ENCODE measurements around the gene SRPRA.
"Not testable (repeated sequence)": the region's sequence is repeated elsewhere in the genome, so short reads cannot be mapped to it uniquely, and the experiment has no call there.

SRPRA gene, protein sequence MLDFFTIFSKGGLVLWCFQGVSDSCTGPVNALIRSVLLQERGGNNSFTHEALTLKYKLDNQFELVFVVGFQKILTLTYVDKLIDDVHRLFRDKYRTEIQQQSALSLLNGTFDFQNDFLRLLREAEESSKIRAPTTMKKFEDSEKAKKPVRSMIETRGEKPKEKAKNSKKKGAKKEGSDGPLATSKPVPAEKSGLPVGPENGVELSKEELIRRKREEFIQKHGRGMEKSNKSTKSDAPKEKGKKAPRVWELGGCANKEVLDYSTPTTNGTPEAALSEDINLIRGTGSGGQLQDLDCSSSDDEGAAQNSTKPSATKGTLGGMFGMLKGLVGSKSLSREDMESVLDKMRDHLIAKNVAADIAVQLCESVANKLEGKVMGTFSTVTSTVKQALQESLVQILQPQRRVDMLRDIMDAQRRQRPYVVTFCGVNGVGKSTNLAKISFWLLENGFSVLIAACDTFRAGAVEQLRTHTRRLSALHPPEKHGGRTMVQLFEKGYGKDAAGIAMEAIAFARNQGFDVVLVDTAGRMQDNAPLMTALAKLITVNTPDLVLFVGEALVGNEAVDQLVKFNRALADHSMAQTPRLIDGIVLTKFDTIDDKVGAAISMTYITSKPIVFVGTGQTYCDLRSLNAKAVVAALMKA

DNA sequence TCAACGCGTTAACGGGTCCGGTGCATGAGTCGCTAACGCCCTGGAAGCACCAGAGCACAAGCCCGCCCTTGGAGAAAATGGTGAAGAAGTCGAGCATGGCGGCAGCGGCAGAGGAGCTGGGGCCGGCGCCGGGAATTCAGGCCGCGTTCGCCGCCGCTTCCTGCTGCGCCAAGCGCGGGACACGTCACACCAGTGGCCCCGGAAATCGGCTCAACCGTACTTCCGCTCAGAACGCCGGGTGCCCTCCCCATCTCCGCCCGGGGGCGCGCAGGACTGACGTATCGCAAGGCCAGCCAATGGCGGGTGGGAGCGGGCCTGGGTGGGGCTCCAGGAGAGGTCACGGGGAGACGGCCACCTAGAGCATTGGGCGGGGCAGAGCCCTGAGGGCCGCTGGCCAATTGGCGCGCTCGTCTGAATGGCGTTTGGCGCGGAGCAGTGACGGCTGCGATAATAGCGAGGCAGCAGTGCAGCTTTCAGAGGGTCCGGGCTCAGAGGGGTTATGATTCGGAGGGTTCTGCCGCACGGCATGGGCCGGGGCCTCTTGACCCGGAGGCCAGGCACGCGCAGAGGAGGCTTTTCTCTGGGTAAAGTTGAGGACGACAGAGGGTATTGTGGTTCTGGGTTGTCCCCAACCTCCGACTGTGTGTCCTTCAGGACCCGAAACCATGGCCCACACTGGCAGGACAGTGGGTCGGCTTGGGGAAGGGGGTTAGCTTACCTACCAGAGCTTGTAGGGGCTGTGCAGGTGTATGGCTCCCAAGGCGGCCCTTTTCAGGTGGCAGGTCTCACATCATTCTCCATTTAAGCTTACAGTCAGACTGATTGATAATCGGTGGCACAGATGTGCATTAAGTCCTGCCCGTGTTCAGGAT lies at the start of gene SRPRA, which contains the start of gene FOXRED1:
Gene SRPRA, minus strand, starts transcription at position 188 of the 872 bp plus-strand sequence. Its CDS starts 91 bp downstream, at position 97.
Gene FOXRED1, plus strand, starts transcription at position 447 of the 872 bp plus-strand sequence. Its CDS starts 53 bp downstream, at position 500.
- DNase-seq (ENCODE audit: low read depth) = peak; percentile 98

DNA sequence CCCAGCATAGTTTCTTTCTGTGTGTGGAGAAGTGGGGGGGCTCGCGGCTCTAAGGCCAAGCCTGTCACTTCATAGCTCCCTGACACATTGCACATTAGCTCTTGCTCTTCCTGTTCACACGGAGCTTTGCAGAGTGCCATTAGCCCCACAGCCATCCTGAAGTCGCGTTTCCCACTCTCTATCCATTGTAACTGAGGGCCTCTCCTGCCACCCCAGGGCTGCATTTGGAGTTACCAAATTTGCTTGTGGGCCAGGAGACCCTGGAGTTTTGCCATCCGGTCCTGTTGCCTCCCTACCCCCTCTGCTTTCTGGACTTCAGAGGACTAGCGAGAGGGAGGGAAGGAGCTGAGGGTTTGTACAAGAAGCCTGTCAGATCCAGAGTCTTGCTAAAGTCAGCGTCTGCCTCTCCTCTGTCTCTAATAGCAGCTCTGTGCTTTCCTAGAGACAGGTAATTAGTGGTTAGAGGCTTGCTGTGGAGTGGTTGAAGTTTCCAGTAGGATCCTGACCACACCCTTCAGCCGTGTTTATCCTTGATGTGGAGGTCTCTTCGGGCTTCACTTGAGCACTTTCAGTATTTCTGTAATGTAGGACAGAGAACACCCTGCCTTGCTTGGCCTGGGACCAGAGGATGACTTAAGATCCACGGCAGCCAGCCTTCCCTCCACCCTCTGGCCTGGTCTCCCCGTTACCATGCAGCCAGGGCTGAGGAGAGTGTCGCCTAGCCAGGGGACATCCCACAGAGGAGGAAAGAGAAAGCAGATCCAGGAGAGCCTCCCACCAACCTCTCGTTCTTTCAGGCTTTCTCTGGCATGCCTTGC lies 49.3 kb upstream of the SRPRA start:
- DNase-seq (ENCODE audit: low read depth) = peak; percentile 76

DNA sequence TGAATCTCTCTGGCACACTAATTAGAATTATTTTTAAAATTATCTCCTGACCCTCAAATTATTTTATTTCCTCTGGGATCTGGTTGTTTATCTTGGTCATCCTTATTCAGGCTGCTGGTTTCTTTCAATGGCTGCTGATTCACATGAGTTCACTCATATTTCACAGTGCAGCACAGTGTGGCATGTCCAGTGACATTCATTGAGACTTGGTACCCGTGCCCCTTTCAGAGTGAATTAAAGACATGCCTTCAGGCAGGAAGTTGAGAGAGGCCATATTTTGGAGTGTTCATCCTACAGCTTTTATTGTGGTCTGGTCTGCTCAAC lies 48.7 kb upstream of the SRPRA start:
- DNase-seq (ENCODE audit: low read depth) = no peak

DNA sequence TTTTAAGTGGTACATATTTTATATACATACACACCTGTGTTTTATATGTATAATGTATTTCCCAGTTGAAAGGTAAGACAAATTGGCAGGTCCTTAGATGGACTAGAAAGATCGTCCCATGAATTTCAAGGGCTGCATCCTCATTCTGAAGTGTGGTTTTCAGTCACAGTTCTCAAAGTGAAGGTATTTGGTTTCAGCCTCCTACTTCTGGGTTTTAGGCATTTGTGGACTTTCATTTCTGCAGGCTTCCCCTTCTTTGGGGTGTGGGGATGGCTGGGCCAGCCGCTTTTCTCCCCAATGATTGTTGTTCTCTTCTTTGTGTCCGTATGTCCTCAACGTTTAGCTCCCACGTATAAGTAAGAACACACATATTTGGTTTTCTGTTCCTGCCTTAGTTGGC lies 45.1 kb upstream of the SRPRA start:
- DNase-seq (ENCODE audit: low read depth) = no peak

DNA sequence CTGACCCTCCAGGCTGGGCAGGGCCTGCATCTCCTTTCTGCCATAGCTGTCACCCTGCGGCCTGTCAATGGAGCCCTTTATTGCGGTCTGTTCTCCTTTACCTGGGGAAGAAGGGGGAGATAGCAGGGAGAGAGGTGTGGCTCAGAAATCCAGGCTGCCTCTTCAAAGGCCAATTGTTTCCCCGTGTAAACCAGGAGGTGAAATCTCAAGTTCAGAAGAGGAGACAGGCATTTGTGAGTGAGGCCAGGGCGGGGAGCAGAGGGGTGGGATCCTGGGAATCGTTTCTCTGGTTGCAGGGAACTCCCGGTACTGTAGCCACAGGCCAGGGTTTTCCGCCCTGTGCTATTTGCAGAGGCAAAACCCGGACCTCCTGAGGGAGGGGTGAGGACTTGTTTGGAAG lies 44.3 kb upstream of the SRPRA start:
- DNase-seq (ENCODE audit: low read depth) = no peak

DNA sequence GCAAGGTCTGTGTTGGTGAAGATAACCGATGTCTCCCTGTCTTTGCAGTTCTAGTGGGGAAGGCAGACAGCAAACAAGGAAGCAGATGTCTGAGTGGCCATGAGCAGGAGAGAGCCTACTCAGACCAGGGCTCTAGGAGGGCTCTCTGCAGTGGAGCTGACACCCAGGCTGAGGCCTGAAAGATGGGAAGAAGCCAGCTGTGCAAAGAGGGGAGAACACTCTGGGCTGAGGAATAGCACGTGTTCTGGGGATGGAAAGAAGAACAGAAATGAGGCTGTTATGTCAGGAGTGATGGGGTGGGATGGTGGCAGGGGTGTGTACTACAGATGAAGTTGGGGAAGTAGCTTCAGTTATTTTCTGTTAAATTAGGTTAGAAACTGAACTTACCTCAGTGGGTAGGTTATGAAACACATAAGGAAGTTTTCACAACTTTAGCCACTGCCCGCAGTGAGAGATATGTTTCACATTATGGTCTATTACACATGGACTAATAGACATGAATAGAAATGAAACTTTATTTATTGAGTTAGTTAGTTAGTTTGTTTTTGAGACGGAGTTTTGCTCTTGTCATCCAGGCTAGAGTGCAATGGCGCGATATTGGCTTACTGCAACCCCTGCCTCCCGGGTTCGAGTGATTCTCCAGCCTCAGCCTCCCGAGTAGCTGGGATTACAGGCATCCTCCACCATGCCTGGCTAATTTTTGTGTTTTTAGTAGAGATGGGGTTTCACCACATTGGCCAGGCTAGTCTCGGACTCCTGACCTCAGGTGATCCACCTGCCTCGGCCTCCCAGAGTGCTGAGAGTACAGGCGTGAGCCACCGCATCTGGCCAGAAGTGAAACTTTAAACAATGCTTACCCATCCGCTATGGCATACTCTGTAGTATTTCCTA lies 43.0 kb upstream of the SRPRA start:
- peak; percentile 46 for DNase-seq (ENCODE audit: low read depth)

DNA sequence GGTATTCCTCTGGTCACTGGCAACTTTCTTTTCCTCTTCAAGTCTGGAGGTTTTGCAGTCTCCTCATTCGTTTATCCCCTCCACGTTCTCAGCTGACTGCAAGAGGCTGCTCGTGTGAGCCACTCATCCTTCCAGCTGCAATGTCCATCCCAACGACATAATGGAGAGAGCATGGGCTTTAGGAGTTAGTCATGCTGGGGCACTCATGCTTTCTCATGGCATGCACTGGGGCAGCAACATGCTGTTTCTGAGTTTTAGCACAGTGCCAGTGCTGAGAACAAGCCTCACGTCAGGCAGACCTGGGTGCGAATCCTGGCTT lies 42.3 kb upstream of the SRPRA start:
- peak; percentile 23 for DNase-seq (ENCODE audit: low read depth)

DNA sequence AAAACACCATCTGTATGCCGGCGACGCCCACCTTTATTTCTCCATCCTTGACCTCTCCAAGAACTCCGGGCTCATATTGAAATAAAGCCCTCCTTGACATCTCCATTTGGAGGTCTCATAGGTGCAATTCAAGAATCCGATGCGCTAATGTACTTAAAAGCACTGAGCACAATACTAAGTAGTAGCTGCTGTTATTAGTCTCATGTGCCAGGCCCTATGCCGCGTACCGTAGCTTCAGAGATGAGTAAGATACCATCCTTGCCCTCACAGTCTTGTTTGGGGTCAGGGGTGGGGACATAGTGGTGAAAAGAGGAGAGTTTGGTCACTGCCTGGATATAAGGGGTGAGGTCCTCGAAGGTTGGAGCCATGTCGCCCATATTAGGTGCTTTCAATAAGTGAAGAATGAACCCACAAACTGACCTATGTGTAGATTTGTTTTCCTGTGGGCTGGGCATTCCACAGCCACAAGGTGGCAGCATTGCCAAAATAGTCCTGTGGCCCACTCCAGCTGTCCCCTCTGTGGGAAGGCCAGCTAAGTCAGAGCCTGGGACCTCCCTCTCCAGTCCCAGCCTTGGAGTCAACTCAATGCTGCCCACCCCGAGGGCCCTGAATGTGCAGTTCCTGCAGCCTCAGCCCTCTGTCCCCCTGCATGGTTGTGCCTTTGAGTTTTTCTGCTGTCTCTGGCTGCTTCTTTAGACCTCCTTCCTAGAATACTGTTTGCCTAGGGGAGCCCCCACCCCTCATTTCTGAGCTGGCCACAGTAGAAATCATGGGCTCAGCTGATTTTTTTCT lies 41.7 kb upstream of the SRPRA start:
- peak; percentile 59 for DNase-seq (ENCODE audit: low read depth)

DNA sequence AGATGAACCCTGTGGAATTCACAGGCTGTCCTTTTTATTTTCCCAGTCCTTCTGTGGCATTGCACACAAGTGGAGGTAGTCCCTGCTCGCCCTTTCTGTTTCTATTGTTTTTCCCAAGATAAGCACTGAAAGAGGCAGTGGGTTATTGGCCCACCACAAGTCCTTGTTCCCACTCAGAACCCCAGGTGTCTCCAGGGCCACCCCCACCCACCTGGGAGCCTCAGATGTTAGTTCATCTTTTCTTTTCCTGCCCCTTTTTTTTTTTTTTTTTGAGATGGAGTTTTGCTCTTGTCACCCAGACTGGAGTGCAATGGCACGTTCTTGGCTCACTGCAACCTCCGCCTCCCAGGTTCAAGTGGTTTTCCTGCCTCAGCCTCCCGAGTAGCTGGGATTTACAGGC lies 40.1 kb upstream of the SRPRA start:
- DNase-seq (ENCODE audit: low read depth) = not testable (repeated sequence)

DNA sequence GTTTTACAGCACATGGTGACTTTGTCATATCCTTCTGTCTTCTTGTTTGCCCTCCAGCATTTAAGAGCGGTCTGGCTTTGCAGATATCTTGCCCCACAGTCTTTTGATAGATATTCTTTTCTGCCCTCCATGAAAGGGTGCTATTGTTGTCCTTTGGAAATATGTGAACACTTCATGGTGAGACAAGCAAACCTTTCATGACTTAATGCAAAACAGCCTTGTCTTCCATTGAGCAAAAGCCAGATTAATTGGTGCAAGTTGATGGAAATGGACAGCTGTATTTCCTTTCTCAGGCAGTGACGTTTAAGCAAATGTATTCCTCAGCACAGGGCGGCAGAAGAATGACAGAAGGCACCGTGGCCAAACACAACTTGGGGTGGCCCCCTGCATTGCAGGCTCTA lies 39.6 kb upstream of the SRPRA start:
- DNase-seq (ENCODE audit: low read depth) = no peak

DNA sequence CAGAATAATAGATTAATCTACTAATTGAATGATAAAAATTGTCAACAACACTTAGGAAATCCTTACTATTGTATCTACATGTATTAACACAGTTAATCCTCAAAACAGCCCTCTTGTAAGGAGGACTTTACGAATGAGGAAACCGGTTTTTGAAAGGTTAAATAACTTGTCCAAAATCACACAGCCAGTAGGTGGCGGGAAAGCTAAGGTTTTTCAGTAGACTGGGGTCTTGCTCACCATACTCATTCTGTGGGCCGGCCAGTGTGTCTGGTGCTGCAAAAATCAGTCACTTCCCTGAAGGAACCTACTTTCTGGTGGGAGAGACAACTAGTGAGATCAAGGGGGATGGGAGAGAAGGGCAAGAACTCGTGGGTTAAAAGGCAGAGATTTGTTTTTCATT lies 39.0 kb upstream of the SRPRA start:
- DNase-seq (ENCODE audit: low read depth) = peak; percentile 51

DNA sequence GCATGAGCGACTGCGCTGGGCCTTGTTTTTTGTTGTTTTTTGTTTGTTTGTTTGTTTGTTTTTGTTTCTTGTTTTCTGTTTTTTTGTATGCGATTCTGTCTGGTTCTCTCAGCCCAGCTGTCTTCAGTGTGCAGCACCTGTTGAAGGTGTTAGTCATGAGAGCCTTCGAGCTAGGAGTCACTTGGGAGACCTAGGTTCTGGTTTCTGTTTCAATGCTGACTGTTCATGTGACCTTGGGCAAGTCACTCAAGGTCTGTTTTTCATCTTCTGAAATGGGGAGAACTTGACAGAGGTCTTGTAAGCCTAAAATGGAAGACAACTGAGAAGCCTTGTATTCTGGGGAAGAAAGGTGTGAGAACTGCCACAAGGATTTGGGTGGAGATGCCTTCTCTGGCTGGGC lies 37.0 kb upstream of the SRPRA start:
- DNase-seq (ENCODE audit: low read depth) = no peak

DNA sequence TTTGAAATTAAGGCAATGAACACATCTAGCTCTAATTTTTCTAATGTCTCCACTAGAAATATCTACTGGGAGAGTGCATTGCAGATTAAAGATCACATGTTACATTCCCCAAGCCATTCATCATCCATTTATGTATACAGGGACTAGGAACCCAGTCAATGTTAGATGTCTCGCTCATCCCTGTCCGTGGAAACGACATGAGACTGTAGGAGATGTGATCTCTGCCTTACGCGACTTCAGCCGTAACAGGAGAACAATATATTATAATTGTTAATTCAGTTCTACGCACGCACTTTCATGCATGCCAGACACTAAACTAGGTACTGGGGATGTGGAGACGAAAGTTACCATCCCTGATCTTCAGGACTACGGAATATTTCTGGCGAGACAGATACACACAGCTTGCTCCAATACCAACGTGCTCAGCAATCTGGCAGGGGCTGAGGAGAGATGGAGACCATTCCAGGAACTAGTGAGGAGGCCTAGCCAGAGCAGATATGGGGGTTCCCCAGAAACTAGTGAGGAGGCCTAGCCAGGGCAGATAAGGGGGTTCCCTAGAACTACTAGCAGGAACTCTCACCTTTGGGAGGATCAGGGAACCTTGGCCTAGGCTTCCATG lies 35.9 kb upstream of the SRPRA start:
- no peak for DNase-seq (ENCODE audit: low read depth)

DNA sequence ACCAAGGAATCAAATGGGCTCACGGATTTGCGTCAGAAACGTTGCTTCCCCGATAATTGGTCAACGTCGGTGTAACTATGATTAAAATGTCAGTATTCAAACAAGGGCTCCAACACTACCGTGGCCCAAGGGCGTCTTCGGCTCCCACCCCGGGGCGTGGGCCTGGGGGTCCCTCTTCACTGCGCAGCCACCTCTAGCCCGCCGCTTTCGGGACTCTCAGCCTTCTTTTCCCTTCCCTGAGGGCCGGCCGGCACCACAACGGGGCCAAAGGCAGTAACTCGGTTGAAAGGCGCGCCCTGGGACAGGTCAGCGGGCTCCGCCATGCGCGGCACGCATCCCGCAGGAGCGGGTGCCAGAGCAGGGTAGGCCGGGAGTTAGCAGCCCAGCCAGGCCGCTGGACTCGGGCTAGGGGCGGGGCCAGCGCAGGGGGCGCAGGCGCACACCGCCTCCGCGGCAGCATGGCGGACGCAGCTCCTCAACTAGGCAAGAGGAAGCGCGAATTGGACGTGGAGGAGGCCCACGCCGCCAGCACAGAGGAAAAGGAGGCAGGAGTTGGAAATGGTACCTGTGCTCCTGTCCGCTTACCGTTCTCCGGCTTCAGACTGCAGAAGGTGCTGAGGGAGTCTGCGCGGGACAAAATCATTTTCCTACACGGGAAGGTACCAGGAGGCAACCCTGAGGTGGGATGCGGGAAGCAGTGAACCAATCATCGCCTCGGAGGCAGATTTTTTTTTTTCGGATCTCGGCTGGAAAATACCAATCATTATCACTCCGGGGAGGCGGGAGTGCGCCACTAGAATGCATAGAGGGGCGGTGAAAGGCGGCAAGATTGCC lies 35.1 kb upstream of the SRPRA start, which contains the start of gene DCPS:
Gene DCPS, plus strand, starts transcription at position 438 of the 834 bp plus-strand sequence. Its CDS starts 21 bp downstream, at position 459.
- peak; percentile 86 for DNase-seq (ENCODE audit: low read depth)

DNA sequence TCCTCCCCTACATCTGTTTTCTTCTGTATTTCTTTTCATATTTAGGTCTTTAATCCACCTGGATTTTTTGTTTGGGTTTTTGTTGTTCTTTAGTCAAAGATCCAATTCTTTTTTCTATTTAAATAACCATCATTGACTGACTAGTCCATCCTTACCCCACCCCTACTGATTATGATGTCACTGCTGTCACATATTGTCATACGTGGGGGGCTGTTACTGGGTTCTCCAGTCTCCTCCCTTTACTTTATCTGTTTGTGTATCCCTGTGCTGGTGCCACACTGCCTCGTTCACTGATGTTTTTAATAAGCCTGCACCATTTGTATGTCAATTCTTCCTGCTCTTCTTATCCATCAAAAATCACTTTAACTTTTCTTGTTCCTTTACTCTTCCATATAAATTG lies 28.3 kb upstream of the SRPRA start:
- no peak for DNase-seq (ENCODE audit: low read depth)

DNA sequence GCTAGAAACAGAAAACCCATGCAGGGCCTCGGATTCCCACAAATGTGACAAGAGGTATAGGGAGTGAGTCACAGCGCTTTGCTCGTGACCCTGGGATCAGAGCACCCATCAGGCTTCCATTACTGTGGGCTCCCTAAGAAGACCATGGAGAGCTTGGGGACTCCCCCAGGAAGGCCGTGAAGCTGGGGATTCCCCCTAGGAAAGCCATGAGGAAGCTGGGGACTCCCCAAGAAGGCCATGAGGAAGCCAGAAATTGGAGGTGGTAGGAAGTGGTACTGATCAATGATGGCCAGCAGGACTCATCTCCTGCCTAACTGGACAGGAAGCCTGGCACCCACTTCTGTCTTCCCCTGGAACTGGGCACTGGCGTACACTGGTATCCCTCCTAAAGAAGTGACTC lies 25.0 kb upstream of the SRPRA start:
- DNase-seq (ENCODE audit: low read depth) = no peak

DNA sequence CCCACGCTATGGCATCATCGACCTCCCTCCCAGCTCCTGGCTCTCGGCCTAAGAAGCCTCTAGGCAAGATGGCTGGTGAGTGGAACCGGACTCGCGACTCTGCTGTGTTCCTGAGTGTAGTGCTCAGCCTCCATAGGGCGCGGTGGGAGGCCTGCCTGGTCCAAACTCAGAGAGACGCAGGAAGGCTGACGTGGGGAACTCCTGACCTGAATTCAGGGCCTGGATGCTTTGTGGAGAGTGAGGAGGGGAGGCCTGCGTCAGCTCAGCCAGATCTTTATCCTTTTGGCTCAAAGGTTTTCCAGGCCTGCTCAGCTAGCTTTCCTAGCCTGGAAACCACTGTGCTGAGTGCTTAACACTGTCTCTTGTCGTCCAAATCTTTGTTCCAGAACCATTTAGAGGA lies 22.2 kb upstream of the SRPRA start:
- no peak for DNase-seq (ENCODE audit: low read depth)

DNA sequence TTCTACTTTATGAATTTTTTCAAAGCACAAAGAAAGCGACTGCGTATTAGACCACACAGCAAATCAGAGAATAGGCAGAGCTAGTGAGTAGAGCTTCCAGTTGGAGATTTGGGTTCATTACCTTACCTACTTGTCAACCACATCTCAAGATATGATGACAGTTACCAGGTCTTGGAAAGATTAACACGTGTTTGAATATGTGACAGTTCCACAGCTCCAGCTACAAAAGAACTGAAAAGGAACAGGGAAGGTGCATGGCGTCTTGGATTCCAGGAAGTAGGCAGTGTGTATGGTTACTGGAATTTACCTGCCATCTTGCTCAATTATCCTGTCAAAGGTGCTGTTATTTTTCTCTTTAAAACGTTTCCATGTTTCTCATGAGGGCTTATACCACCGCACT lies 19.5 kb upstream of the SRPRA start:
- DNase-seq (ENCODE audit: low read depth) = no peak

DNA sequence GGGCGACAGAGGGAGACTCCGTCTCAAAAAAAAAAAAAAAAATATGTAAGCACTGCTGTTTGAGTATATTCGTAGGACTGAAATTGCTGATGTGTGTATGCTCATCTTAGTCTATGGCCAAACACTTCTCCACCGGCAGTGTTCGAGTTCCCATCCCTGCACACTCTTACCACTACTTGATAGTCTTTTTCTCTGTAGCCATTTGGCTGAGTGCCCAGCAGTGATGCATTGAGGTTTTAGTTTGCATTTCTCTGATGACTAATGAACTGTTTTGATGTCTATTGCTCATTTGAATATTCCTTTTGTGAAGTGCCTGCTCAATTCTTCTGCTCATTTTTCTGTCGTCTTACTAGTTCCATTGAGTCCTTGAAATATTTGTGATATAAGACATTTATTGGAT lies 16.1 kb upstream of the SRPRA start:
- DNase-seq (ENCODE audit: low read depth) = peak; percentile 94
